ENCODE measurements around the gene PKNOX2. TPM values are rescaled to one million over a fixed set of nuclear protein-coding genes. Genes with fewer than 3 reads are reported as not detected.

PKNOX2 gene
- total RNA-seq, 1 donor = under 0.01 TPM

DNA sequence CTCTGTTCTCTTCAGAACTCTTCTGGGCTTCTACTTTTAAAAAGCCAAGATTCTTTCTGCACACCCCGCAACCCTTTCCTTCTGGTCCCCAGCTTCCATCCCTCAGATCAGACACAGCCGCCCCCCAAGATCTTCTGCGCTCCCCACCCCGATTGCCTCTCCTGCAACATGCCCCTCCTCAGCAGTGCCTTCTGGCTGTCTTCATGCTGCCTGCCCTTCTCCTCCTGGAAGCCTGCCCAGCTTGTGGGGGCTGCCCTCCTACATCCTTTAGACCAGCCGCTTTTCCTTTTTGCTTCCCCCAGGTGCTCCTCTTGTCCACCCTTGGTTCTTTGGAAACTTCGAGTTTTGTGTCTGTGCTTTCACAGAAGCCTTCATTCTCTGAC lies 187.3 kb downstream of the PKNOX2 start:
- Histone ChIP-seq H2AFZ (ENCODE audit: low read length) (no peak overlapping the region), H3K4me2 (ENCODE audit: insufficient read depth, low read length) (no peak overlapping the region), H3K27me3 (ENCODE audit: insufficient read depth, low read length) (peaks cover 7% of the 10 kb centered on the region), H3K36me3 (ENCODE audit: insufficient read depth, low read length) (no peaks in the 10 kb centered on the region), H3K4me1 (ENCODE audit: insufficient read depth, low read length) (no peaks in the 10 kb centered on the region), H3K27ac (ENCODE audit: low read depth, low read length) (no peak overlapping the region), H3K79me2 (ENCODE audit: insufficient read depth, low read length) (no peaks in the 10 kb centered on the region), H4K20me1 (ENCODE audit: insufficient read depth, low read length) (no peaks in the 10 kb centered on the region), H3K9me3 (ENCODE audit: low read depth, low read length) (no peaks in the 10 kb centered on the region), H3K4me3 (ENCODE audit: insufficient read depth, low read length) (no peak overlapping the region)
- no peak for DNase-seq (ENCODE audit: insufficient read length, low spot score, missing footprints)
- TF ChIP-seq, protein P1, sequence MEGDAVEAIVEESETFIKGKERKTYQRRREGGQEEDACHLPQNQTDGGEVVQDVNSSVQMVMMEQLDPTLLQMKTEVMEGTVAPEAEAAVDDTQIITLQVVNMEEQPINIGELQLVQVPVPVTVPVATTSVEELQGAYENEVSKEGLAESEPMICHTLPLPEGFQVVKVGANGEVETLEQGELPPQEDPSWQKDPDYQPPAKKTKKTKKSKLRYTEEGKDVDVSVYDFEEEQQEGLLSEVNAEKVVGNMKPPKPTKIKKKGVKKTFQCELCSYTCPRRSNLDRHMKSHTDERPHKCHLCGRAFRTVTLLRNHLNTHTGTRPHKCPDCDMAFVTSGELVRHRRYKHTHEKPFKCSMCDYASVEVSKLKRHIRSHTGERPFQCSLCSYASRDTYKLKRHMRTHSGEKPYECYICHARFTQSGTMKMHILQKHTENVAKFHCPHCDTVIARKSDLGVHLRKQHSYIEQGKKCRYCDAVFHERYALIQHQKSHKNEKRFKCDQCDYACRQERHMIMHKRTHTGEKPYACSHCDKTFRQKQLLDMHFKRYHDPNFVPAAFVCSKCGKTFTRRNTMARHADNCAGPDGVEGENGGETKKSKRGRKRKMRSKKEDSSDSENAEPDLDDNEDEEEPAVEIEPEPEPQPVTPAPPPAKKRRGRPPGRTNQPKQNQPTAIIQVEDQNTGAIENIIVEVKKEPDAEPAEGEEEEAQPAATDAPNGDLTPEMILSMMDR (IDR thresholded peaks at IDR 0.05; ENCODE audit: extremely low read depth, low read depth, low read length) = no peak

DNA sequence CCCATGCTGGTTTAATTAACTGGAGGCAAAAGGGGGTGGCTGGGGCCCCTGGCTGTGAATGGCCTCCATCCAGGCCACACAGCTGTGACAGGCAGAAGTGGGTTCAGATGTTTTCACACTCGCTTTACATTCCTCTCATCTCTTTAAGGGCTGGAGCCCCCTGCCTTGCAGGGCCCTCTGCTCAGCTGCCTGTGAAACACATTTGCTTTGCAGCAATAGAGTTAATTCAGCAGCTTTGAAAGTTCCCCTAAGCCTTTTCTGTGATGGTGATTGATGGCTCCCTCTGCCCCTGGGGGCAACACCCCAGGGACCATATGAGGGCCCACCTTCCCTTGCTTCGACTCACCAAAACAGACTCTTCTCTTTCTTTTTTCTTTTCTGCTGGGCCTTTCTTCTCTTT lies 192.2 kb downstream of the PKNOX2 start:
- H3K4me3 ChIP-seq (ENCODE audit: insufficient read depth, low read length) = no peak overlapping the region
- DNase-seq (ENCODE audit: insufficient read length, low spot score, missing footprints) = no peak
- H4K20me1 ChIP-seq (ENCODE audit: insufficient read depth, low read length) = no peaks in the 10 kb centered on the region
- no peak overlapping the region for H2AFZ ChIP-seq (ENCODE audit: low read length)
- no peaks in the 10 kb centered on the region for H3K79me2 ChIP-seq (ENCODE audit: insufficient read depth, low read length)
- H3K4me1 ChIP-seq (ENCODE audit: insufficient read depth, low read length) = no peaks in the 10 kb centered on the region
- H3K9me3 ChIP-seq (ENCODE audit: low read depth, low read length) = no peaks in the 10 kb centered on the region
- TF ChIP-seq, protein P1 (IDR thresholded peaks at IDR 0.05; ENCODE audit: extremely low read depth, low read depth, low read length) = no peak
- no peaks in the 10 kb centered on the region for H3K27me3 ChIP-seq (ENCODE audit: insufficient read depth, low read length)
- H3K27ac ChIP-seq (ENCODE audit: low read depth, low read length) = no peak overlapping the region
- no peaks in the 10 kb centered on the region for H3K36me3 ChIP-seq (ENCODE audit: insufficient read depth, low read length)
- no peak overlapping the region for H3K4me2 ChIP-seq (ENCODE audit: insufficient read depth, low read length)

DNA sequence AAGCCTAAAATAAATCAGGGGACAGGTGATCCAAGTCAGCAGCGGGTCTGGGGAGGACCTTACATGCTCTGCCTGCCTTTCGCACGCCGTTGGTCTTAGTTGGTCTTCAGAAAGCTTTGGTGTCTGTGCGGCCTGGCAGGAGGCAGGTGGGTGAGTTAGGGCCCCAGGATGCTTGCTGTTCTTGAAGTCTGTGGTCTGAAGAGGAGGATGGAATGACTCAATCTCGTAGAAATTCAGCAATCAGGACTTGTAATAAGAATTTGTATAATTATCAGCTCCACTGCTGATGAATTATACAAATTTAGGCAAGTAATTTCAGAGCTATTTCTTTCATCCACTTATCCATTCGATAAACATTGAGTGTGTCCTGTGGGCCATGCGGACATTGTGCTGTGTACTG lies 193.0 kb downstream of the PKNOX2 start:
- H2AFZ ChIP-seq (ENCODE audit: low read length) = no peak overlapping the region
- no peaks in the 10 kb centered on the region for H3K79me2 ChIP-seq (ENCODE audit: insufficient read depth, low read length)
- no peaks in the 10 kb centered on the region for H3K9me3 ChIP-seq (ENCODE audit: low read depth, low read length)
- no peaks in the 10 kb centered on the region for H3K4me1 ChIP-seq (ENCODE audit: insufficient read depth, low read length)
- DNase-seq (ENCODE audit: insufficient read length, low spot score, missing footprints) = no peak
- H3K4me2 ChIP-seq (ENCODE audit: insufficient read depth, low read length) = no peak overlapping the region
- no peaks in the 10 kb centered on the region for H4K20me1 ChIP-seq (ENCODE audit: insufficient read depth, low read length)
- TF ChIP-seq, protein P1 (IDR thresholded peaks at IDR 0.05; ENCODE audit: extremely low read depth, low read depth, low read length) = no peak
- H3K27ac ChIP-seq (ENCODE audit: low read depth, low read length) = no peak overlapping the region
- no peaks in the 10 kb centered on the region for H3K36me3 ChIP-seq (ENCODE audit: insufficient read depth, low read length)
- no peaks in the 10 kb centered on the region for H3K27me3 ChIP-seq (ENCODE audit: insufficient read depth, low read length)
- no peak overlapping the region for H3K4me3 ChIP-seq (ENCODE audit: insufficient read depth, low read length)

DNA sequence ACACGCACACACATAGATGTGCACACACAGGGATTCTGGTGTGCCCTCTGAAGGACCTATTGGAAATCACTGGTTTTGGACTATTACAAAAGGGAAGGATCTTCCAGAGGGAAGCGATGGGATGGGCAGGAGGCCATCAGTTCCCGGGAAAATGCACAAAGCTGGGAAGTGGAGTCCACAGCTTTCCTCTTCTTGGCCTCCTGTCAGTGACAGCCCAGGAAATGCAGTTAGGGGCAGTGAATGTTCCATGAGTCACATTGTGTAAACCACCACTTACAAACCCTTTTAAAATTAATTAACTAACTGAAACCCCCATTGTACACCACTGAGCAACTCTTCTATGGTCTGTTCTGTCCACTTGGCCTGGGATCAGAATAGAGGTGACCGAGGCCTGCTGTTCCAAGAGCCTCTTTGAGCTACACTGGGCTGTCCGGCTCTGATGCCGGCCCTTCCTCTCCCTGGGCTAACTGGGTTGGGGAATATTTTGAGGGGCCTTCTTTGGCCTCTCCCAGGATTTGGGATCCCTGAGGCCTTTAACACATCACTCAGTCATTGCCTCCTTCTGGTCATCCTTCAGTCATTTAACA lies 193.8 kb downstream of the PKNOX2 start:
- TF ChIP-seq, protein P1 (IDR thresholded peaks at IDR 0.05; ENCODE audit: extremely low read depth, low read depth, low read length) = no peak
- H3K4me2 ChIP-seq (ENCODE audit: insufficient read depth, low read length) = no peak overlapping the region
- H3K4me3 ChIP-seq (ENCODE audit: insufficient read depth, low read length) = no peak overlapping the region
- H3K27me3 ChIP-seq (ENCODE audit: insufficient read depth, low read length) = no peaks in the 10 kb centered on the region
- no peaks in the 10 kb centered on the region for H4K20me1 ChIP-seq (ENCODE audit: insufficient read depth, low read length)
- H3K36me3 ChIP-seq (ENCODE audit: insufficient read depth, low read length) = no peaks in the 10 kb centered on the region
- no peaks in the 10 kb centered on the region for H3K9me3 ChIP-seq (ENCODE audit: low read depth, low read length)
- no peak for DNase-seq (ENCODE audit: insufficient read length, low spot score, missing footprints)
- no peaks in the 10 kb centered on the region for H3K4me1 ChIP-seq (ENCODE audit: insufficient read depth, low read length)
- no peak overlapping the region for H3K27ac ChIP-seq (ENCODE audit: low read depth, low read length)
- no peak overlapping the region for H2AFZ ChIP-seq (ENCODE audit: low read length)
- no peaks in the 10 kb centered on the region for H3K79me2 ChIP-seq (ENCODE audit: insufficient read depth, low read length)

Data from osteoblast (primary cell).